MM.1S (cell line): Measurements from ENCODE around the gene ARRB2.

ENCODE experiments used
- DNase-seq: peaks from one replicate; pipeline ENCODE4 v3.0.0-alpha.2; 2015
- H2AFZ ChIP-seq: fragments of 300-600 bp; sonication (generic); 2 replicates; pipeline ENCODE4 v1.6.0; 2016; ENCODE audit warnings: antibody characterized with exemption, low read length
- H3F3A ChIP-seq: fragments of 300-600 bp; sonication (generic); 2 replicates; pipeline ENCODE4 v1.6.1; 2016; ENCODE audit warnings: mild to moderate bottlenecking, antibody characterized with exemption, low read length, moderate library complexity, mixed read lengths; ENCODE audit not compliant: insufficient read depth
- H3K27ac ChIP-seq: fragments of 300-600 bp; sonication (generic); 2 replicates; pipeline ENCODE4 v1.5.1; 2016; ENCODE audit warnings: mild to moderate bottlenecking, low read length
- H3K27me3 ChIP-seq: fragments of 300-600 bp; sonication (generic); replicated peaks from 2 replicates; pipeline ENCODE4 v1.6.0; 2016; ENCODE audit warnings: low read length; ENCODE audit not compliant: insufficient read depth
- H3K36me3 ChIP-seq: fragments of 300-600 bp; sonication (generic); replicated peaks from 2 replicates; pipeline ENCODE4 v1.6.1; 2016; ENCODE audit warnings: mild to moderate bottlenecking, low read length, mixed read lengths; ENCODE audit not compliant: insufficient read depth
- H3K4me1 ChIP-seq: fragments of 300-600 bp; sonication (generic); 2 replicates; pipeline ENCODE4 v1.6.1; 2016; ENCODE audit warnings: low read length, mixed read lengths
- H3K4me2 ChIP-seq: fragments of 300-600 bp; sonication (generic); 2 replicates; pipeline ENCODE4 v1.6.0; 2016; ENCODE audit warnings: low read depth, low read length
- H3K4me3 ChIP-seq: fragments of 300-600 bp; sonication (generic); 2 replicates; pipeline ENCODE4 v1.5.1; 2016; ENCODE audit warnings: low read length, mixed read lengths
- H3K79me2 ChIP-seq: fragments of 300-600 bp; sonication (generic); 2 replicates; pipeline ENCODE4 v1.6.1; 2016; ENCODE audit warnings: mixed run types, low read length, mixed read lengths
- H3K9ac ChIP-seq: fragments of 300-600 bp; sonication (generic); 2 replicates; pipeline ENCODE4 v1.6.1; 2016; ENCODE audit warnings: low read length, mixed read lengths
- H3K9me2 ChIP-seq: fragments of 300-600 bp; sonication (generic); replicated peaks from 2 replicates; pipeline ENCODE4 v1.6.1; 2016; ENCODE audit warnings: mild to moderate bottlenecking, low read length, mixed read lengths; ENCODE audit not compliant: insufficient read depth
- H3K9me3 ChIP-seq: fragments of 300-600 bp; sonication (generic); replicated peaks from 2 replicates; pipeline ENCODE4 v1.6.1; 2016; ENCODE audit warnings: mild to moderate bottlenecking, low read length, mixed read lengths; ENCODE audit not compliant: insufficient read depth
- H4K20me1 ChIP-seq: fragments of 300-600 bp; sonication (generic); 2 replicates; pipeline ENCODE4 v1.6.1; 2016; ENCODE audit warnings: mild to moderate bottlenecking, low read length, moderate library complexity, mixed read lengths; ENCODE audit not compliant: insufficient read depth
- EZH2 ChIP-seq: fragments of 300-600 bp; sonication (generic); optimal IDR thresholded peaks from 2 replicates; pipeline ENCODE3; 2017; ENCODE audit warnings: low read depth, mild to moderate bottlenecking, antibody characterized with exemption, low read length, mixed read lengths
- EZH2phosphoT487 ChIP-seq: fragments of 300-600 bp; sonication (generic); IDR thresholded peaks from 2 replicates; pipeline ENCODE4 v1.6.1; 2018; ENCODE audit warnings: antibody characterized with exemption, low read length
- TF ChIP-seq, protein P1 (sequence below): fragments of 300-600 bp; sonication (generic); IDR thresholded peaks from 2 replicates; pipeline ENCODE4 v1.5.1; 2016; ENCODE audit warnings: antibody characterized with exemption, low read length, mixed read lengths

Gene ARRB2

DNA sequence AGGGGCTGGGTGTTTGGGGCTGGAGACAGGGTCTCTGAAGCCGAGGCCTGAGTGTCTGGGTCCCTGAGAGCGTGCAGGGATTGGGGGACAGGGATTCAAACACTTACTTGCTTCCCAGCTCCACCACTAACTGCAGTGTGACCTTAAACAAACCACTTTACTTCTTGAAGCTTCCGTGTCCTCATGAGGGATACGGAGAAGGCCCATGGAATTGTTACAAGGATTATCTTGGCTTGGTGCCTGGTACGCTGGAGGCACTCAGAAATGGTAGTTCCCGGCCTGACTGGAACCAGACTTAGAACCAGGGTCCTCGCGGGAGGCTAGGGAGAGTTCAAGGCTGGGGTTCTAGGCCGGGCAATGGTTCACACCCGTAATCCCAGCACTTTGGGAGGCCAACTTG lies 32.2 kb downstream of the ARRB2 start:
- DNase-seq = no peak
- H2AFZ ChIP-seq = no peak overlapping the region
- H3K4me2 ChIP-seq = no peak overlapping the region
- no peak overlapping the region for H3K9ac ChIP-seq
- H3F3A ChIP-seq = peaks cover 13% of the 10 kb centered on the region
- H3K27me3 ChIP-seq = peaks cover 16% of the 10 kb centered on the region; the same call in 1 of the 2 replicates
- H3K9me3 ChIP-seq = no peaks in the 10 kb centered on the region
- H3K4me3 ChIP-seq = no peak overlapping the region
- no peaks in the 10 kb centered on the region for H3K36me3 ChIP-seq
- H4K20me1 ChIP-seq = no peaks in the 10 kb centered on the region
- H3K9me2 ChIP-seq = no peaks in the 10 kb centered on the region
- H3K4me1 ChIP-seq = peaks cover 13% of the 10 kb centered on the region
- H3K79me2 ChIP-seq = no peaks in the 10 kb centered on the region
- no peak for TF ChIP-seq EZH2
- no peak for TF ChIP-seq EZH2phosphoT487
- TF ChIP-seq, protein P1, sequence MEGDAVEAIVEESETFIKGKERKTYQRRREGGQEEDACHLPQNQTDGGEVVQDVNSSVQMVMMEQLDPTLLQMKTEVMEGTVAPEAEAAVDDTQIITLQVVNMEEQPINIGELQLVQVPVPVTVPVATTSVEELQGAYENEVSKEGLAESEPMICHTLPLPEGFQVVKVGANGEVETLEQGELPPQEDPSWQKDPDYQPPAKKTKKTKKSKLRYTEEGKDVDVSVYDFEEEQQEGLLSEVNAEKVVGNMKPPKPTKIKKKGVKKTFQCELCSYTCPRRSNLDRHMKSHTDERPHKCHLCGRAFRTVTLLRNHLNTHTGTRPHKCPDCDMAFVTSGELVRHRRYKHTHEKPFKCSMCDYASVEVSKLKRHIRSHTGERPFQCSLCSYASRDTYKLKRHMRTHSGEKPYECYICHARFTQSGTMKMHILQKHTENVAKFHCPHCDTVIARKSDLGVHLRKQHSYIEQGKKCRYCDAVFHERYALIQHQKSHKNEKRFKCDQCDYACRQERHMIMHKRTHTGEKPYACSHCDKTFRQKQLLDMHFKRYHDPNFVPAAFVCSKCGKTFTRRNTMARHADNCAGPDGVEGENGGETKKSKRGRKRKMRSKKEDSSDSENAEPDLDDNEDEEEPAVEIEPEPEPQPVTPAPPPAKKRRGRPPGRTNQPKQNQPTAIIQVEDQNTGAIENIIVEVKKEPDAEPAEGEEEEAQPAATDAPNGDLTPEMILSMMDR = no peak
- no peak overlapping the region for H3K27ac ChIP-seq

DNA sequence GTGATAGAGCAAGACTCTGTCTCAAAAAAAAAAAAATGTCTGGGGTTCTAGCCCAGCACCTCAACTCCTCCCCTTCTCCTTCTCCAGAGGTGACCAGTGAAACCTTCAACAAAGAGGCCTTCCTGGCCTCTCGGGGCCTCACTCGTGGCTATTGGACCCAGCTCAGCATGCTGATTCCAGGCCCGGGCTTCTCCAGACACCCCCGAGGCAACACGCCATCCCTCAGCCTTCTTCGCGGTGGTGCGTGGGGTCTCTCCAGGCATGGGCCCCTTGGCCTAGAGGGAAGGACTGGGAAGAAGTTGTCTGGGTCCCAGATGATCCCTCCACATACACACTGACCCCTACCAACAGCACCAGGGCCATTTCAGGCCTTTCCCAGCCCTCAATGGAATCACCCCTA lies 32.8 kb downstream of the ARRB2 start:
- H2AFZ ChIP-seq = no peak overlapping the region
- H3K79me2 ChIP-seq = no peaks in the 10 kb centered on the region
- no peaks in the 10 kb centered on the region for H3K9me3 ChIP-seq
- no peak for TF ChIP-seq EZH2
- no peak for TF ChIP-seq EZH2phosphoT487
- TF ChIP-seq, protein P1 = no peak
- H4K20me1 ChIP-seq = no peaks in the 10 kb centered on the region
- H3K9ac ChIP-seq = no peak overlapping the region
- peaks cover 12% of the 10 kb centered on the region for H3K4me1 ChIP-seq
- no peak overlapping the region for H3K27ac ChIP-seq
- H3K9me2 ChIP-seq = no peaks in the 10 kb centered on the region
- H3K27me3 ChIP-seq = peaks cover 15% of the 10 kb centered on the region; the same call in 1 of the 2 replicates
- no peak overlapping the region for H3K4me2 ChIP-seq
- H3F3A ChIP-seq = peaks cover 13% of the 10 kb centered on the region
- H3K4me3 ChIP-seq = no peak overlapping the region
- DNase-seq = no peak
- no peaks in the 10 kb centered on the region for H3K36me3 ChIP-seq

DNA sequence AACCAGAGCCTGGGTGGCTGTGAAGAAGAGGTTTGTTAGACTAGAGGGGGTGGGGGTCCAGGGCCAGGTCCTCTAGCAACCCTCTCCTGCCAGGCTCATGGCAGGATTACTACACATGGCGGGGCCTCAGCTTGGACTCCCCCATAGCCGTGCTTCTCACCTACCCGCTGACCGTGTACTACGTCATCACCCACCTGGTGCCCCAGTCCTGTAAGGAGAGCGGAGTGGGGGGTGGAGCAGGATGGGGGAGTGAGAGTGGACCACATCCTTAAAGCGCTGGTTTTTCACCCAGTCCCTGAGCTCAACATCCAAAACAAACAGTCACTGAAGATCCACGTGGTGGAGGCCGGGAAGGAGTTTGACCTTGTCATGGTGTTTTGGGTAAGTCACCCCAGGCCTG lies 33.5 kb downstream of the ARRB2 start:
- H3K9me2 ChIP-seq = no peaks in the 10 kb centered on the region
- no peaks in the 10 kb centered on the region for H3K36me3 ChIP-seq
- no peak overlapping the region for H3K4me3 ChIP-seq
- no peak overlapping the region for H3K27ac ChIP-seq
- peaks cover 9% of the 10 kb centered on the region; the same call in 1 of the 2 replicates for H3F3A ChIP-seq
- no peaks in the 10 kb centered on the region for H3K9me3 ChIP-seq
- no peaks in the 10 kb centered on the region for H3K79me2 ChIP-seq
- no peaks in the 10 kb centered on the region for H4K20me1 ChIP-seq
- peaks cover 12% of the 10 kb centered on the region; the same call in 1 of the 2 replicates for H3K4me1 ChIP-seq
- TF ChIP-seq, protein P1 = no peak
- no peak for TF ChIP-seq EZH2phosphoT487
- TF ChIP-seq EZH2 = no peak
- no peak overlapping the region for H3K4me2 ChIP-seq
- H3K9ac ChIP-seq = no peak overlapping the region
- DNase-seq = no peak
- H2AFZ ChIP-seq = no peak overlapping the region
- peaks cover 11% of the 10 kb centered on the region; the same call in 1 of the 2 replicates for H3K27me3 ChIP-seq
